Peyer's patch (tissue), 4 donors: ENCODE data around the gene RMND5B.

ENCODE experiments used
- POLR2A ChIP-seq, 2 donors: fragments of 450-650 bp; IDR thresholded peaks; one replicate each; pipeline ENCODE4 v1.5.1; 2017; ENCODE audit warnings: antibody characterized with exemption in 2 of 2, mild to moderate bottlenecking in 2 of 2, moderate library complexity in 2 of 2
- TF ChIP-seq, protein P1 (sequence below), 6 experiments: fragments of 450-650 bp in 4 of 6; fragments of 200-600 bp in 2 of 6; sonication (generic) in 1 of 6; IDR thresholded peaks; one replicate each; pipeline ENCODE4 v1.5.1; 2017 to 2019; ENCODE audit warnings: antibody characterized with exemption in 6 of 6, mild to moderate bottlenecking in 3 of 6, moderate library complexity in 1 of 6

DNA sequence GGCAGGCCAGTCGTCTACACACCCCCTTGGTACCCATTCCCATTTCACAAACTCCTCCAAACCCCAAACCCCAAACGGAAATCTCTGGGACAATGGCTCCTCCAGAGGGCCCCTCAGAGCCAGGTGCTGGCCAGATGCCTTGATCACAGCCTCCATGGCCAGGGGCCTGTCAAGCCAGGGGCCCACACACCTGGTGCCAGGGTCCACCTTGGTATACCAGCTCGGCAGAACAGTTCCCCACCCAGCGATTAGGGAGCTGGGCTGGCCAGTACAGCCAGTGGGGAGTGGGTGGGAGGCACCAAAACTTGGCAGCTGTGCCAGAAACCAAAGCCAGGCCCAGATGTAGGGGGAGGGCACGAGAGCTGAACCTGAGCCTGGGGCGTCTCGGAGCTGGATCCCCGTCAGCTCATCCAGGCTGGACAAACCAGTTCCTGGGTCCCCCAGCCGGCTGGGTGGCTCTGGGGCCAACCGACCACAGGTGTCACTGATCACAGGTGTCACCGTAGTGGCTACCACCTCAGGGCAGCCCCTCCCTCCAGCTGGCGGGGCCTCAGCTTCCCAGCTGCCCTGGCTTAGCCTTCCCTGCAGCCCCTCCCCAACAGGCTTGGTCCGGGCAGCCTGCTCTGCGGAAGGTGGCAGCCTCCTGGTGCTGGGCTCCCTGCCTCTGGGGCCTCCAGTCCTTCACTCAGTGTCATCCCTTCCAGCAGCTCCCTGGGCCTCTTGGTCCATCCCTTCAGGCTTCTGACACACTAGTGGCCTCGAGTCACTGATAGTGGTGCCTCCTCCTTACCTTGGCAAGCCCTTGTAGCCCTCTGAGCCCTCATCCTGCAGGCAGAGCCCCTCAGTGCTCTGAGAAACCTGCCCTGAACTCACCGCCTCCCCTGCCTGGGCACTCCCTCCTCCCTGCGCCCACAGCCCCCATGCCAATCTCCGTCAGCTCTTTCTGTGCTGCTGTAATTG is 6.6 kb upstream of the RMND5B start:
- TF ChIP-seq, protein P1, sequence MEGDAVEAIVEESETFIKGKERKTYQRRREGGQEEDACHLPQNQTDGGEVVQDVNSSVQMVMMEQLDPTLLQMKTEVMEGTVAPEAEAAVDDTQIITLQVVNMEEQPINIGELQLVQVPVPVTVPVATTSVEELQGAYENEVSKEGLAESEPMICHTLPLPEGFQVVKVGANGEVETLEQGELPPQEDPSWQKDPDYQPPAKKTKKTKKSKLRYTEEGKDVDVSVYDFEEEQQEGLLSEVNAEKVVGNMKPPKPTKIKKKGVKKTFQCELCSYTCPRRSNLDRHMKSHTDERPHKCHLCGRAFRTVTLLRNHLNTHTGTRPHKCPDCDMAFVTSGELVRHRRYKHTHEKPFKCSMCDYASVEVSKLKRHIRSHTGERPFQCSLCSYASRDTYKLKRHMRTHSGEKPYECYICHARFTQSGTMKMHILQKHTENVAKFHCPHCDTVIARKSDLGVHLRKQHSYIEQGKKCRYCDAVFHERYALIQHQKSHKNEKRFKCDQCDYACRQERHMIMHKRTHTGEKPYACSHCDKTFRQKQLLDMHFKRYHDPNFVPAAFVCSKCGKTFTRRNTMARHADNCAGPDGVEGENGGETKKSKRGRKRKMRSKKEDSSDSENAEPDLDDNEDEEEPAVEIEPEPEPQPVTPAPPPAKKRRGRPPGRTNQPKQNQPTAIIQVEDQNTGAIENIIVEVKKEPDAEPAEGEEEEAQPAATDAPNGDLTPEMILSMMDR (IDR thresholded peaks at IDR 0.05): no peak
- no peak for TF ChIP-seq POLR2A (IDR thresholded peaks at IDR 0.05)
